ENCODE results near the gene COPS7A.

GRCh38 chr12:6684609-6685008 is 39.2 kb upstream of the COPS7A start:
- TF ChIP-seq CTCF (IDR thresholded peaks at IDR 0.05) (peak; percentile 67), EZH2 (IDR thresholded peaks at IDR 0.05; ENCODE audit: borderline replicate concordance, insufficient read depth, low read depth, low read length, poor library complexity, severe bottlenecking) (no peak)

Data from B cell (primary cell).